HepG2 (cell line): ENCODE results near the gene KIAA0825. TPM values are rescaled to one million over a fixed set of nuclear protein-coding genes. Genes with fewer than 3 reads are reported as not detected.

Source experiments
- ATAC-seq: fragments of 200-7000 bp; cut with Tn5 transposase; 3 replicates; pipeline ENCODE4 v1.9.1; 2020; ENCODE audit warnings: mild to moderate bottlenecking, moderate library complexity
- BruUV-seq: library from RNA; stranded (reverse); fragments of 400-500 nt; replicated peaks from 2 replicates; lab custom pipeline; 2021; lab: Mats Ljungman, UMichigan
- CTCF ChIA-PET: fragments of 300-600 bp; formaldehyde crosslinking; extraction: SDS; loops from one replicate; lab custom pipeline; 2021; ENCODE audit warnings: low total read pairs, inconsistent platforms, low intra/inter-chr PET ratio; lab: Yijun Ruan, JAX
- POLR2A ChIA-PET: fragments of 350-600 bp; sonication (Branson Sonifier 250); formaldehyde crosslinking; loops from one replicate; lab custom pipeline; 2020; ENCODE audit warnings: antibody characterized with exemption, inconsistent platforms; lab: Yijun Ruan, JAX
- DNase-seq: peaks from one replicate; pipeline ENCODE4 v3.0.0-alpha.2; 2015; ENCODE audit warnings: low spot score
- FAIRE-seq: peaks from 3 replicates; lab custom pipeline; 2011; peaks lifted over from hg19 to GRCh38; lab: Jason Lieb, UNC
- H2AFZ ChIP-seq: one replicate; pipeline ENCODE4 v1.6.1; 2011; ENCODE audit warnings: low read length, inconsistent platforms
- H3K27ac ChIP-seq: fragments of 300-600 bp; 3 replicates; pipeline ENCODE4 v1.8.0; 2011; ENCODE audit warnings: mixed run types, mild to moderate bottlenecking, mixed read lengths, low read length, inconsistent platforms; ENCODE audit not compliant: insufficient read depth; ENCODE audit errors: extremely low read length
- H3K27me3 ChIP-seq, 2 experiments: fragments of 200-600 bp in 1 of 2; 2 replicates in 1 of 2; 3 replicates in 1 of 2; pipeline versions ENCODE4 v1.6.0 to v1.8.0; 2011; ENCODE audit warnings: low read length in 2 of 2, mild to moderate bottlenecking in 2 of 2, moderate library complexity in 2 of 2, inconsistent platforms in 1 of 2; ENCODE audit not compliant: insufficient read depth in 2 of 2, control insufficient read depth in 1 of 2
- H3K36me3 ChIP-seq, 2 experiments: fragments of 200-600 bp in 1 of 2; replicated peaks in 1 of 2; 2 replicates in 1 of 2; 3 replicates in 1 of 2; pipeline versions ENCODE4 v1.5.1 to v1.8.0; 2011; ENCODE audit warnings: low read length in 2 of 2, inconsistent platforms in 1 of 2; ENCODE audit not compliant: insufficient read depth in 2 of 2, control insufficient read depth in 1 of 2
- H3K4me1 ChIP-seq: 2 replicates; pipeline ENCODE4 v1.5.1; 2012; ENCODE audit warnings: low read length, inconsistent platforms; ENCODE audit not compliant: insufficient read depth
- H3K4me2 ChIP-seq: 2 replicates; pipeline ENCODE4 v1.6.0; 2011; ENCODE audit warnings: low read depth, low read length, inconsistent platforms
- H3K4me3 ChIP-seq, 3 experiments: fragments of 200-600 bp in 1 of 3; sonication (generic), shearing (Covaris generic) in 1 of 3; replicated peaks in 1 of 3; 2 replicates each; pipeline ENCODE4 v1.5.1; 2011 to 2016; ENCODE audit warnings: low read length in 3 of 3, inconsistent platforms in 2 of 3, low read depth in 2 of 3, mild to moderate bottlenecking in 2 of 3, control low read depth in 1 of 3, mixed read lengths in 1 of 3; ENCODE audit not compliant: insufficient read depth in 1 of 3
- H3K79me2 ChIP-seq: one replicate; pipeline ENCODE4 v1.6.1; 2011; ENCODE audit warnings: low read length, inconsistent platforms; ENCODE audit not compliant: insufficient read depth
- H3K9ac ChIP-seq: 2 replicates; pipeline ENCODE4 v1.6.0; 2011; ENCODE audit warnings: mild to moderate bottlenecking, low read depth, low read length, inconsistent platforms; ENCODE audit not compliant: insufficient read depth
- H3K9me3 ChIP-seq: 2 replicates; pipeline ENCODE4 v1.5.1; 2012; ENCODE audit warnings: mild to moderate bottlenecking, low read length
- H4K20me1 ChIP-seq: 2 replicates; pipeline ENCODE4 v1.6.0; 2011; ENCODE audit warnings: inconsistent platforms, mild to moderate bottlenecking, low read length, moderate library complexity; ENCODE audit not compliant: insufficient read depth
- KDM4B ChIP-seq: sonication (generic); formaldehyde crosslinking; IDR thresholded peaks from 2 replicates; pipeline ENCODE4 v1.4.0; 2020; ENCODE audit warnings: missing genetic modification reagents
- MXI1 ChIP-seq: IDR thresholded peaks from 3 replicates; pipeline ENCODE4 v1.6.1; 2012; ENCODE audit warnings: low read depth, low read length, inconsistent platforms, borderline replicate concordance
- PRMT3 ChIP-seq: sonication (generic); formaldehyde crosslinking; IDR thresholded peaks from 2 replicates; pipeline ENCODE4 v1.8.1; 2022; ENCODE audit warnings: low read depth, mild to moderate bottlenecking, moderate library complexity, missing genetic modification reagents, borderline replicate concordance
- SAFB2 ChIP-seq: sonication (generic); formaldehyde crosslinking; IDR thresholded peaks from 2 replicates; pipeline ENCODE4 v1.5.1; 2020; ENCODE audit warnings: missing genetic modification reagents, low read depth, mild to moderate bottlenecking, borderline replicate concordance
- SNAPC5 ChIP-seq: sonication (generic); formaldehyde crosslinking; IDR thresholded peaks from 2 replicates; pipeline ENCODE4 v1.8.1; 2023; ENCODE audit warnings: mild to moderate bottlenecking, missing genetic modification reagents, borderline replicate concordance
- TARDBP ChIP-seq: sonication (generic); formaldehyde crosslinking; IDR thresholded peaks from 2 replicates; pipeline ENCODE4 v1.8.0; 2022; ENCODE audit warnings: mild to moderate bottlenecking, missing genetic modification reagents
- ZNF136 ChIP-seq: sonication (generic); formaldehyde crosslinking; IDR thresholded peaks from 2 replicates; pipeline ENCODE4 v1.8.1; 2022; ENCODE audit warnings: low read depth, mild to moderate bottlenecking, moderate library complexity, missing genetic modification reagents
- ZNF382 ChIP-seq: sonication (generic); formaldehyde crosslinking; IDR thresholded peaks from 2 replicates; pipeline ENCODE4 v1.5.0; 2020; ENCODE audit warnings: missing genetic modification reagents, mild to moderate bottlenecking, borderline replicate concordance
- ZNF564 ChIP-seq: sonication (generic); formaldehyde crosslinking; IDR thresholded peaks from 2 replicates; pipeline ENCODE4 v1.8.1; 2023; ENCODE audit warnings: mild to moderate bottlenecking, missing genetic modification reagents
- ZNF567 ChIP-seq: sonication (generic); formaldehyde crosslinking; IDR thresholded peaks from 2 replicates; pipeline ENCODE4 v1.8.1; 2023; ENCODE audit warnings: mild to moderate bottlenecking, missing genetic modification reagents, borderline replicate concordance
- ZNF768 ChIP-seq: sonication (generic); formaldehyde crosslinking; IDR thresholded peaks from 2 replicates; pipeline ENCODE4 v1.4.0; 2020; ENCODE audit warnings: missing genetic modification reagents
- ZSCAN21 ChIP-seq: sonication (generic); formaldehyde crosslinking; IDR thresholded peaks from 2 replicates; pipeline ENCODE4 v1.8.0; 2022; ENCODE audit warnings: mild to moderate bottlenecking, missing genetic modification reagents, moderate library complexity, borderline replicate concordance
- ZSCAN25 ChIP-seq: sonication (generic); formaldehyde crosslinking; IDR thresholded peaks from 2 replicates; pipeline ENCODE4 v1.8.0; 2022; ENCODE audit warnings: mild to moderate bottlenecking, missing genetic modification reagents
- WGBS: methylation state at CpG from one replicate; pipeline ENCODE4 v1.1.6; 2017; ENCODE audit warnings: low lambda C conversion rate; 5-methylcytosine and 5-hydroxymethylcytosine counted together
- in situ Hi-C: cut with HindIII; loops from 2 replicates; pipeline ENCODE4 v1.10.0; 2017; ENCODE audit warnings: low pct_unique_long_range_greater_than_20kb; ENCODE audit not compliant: extremely low pct_ligation_motif_present
- intact Hi-C: fragments of 100-400 bp; cut with micrococcal nuclease; formaldehyde crosslinking; loops from one replicate; pipeline ENCODE4 v1.10.0; 2022; ENCODE audit not compliant: unreplicated experiment
- polyA plus RNA-seq, 8 experiments: library from polyadenylated mRNA; depleted of rRNA in 3 of 8; stranded (reverse) in 7 of 8; unstranded in 1 of 8; fragments of >200 nt; fragmentation: Illumina TruSeq in 4 of 8; extraction: Trizol in 4 of 8; gene quantifications; 2 replicates each; pipeline versions ENCODE4 v1.2.1 to v1.2.3, GENCODE V29; 2011 to 2016; ENCODE audit warnings: low read depth in 4 of 8, missing spikeins in 1 of 8, mixed read lengths in 1 of 8; ENCODE audit not compliant: insufficient read depth in 1 of 8
- total RNA-seq, 5 experiments: library from RNA; depleted of rRNA; stranded (reverse); fragments of >200 nt; fragmentation: Illumina TruSeq; extraction: Trizol; gene quantifications; 2 replicates each; pipeline ENCODE4 v1.2.3, GENCODE V29; 2016; ENCODE audit warnings: low read depth in 1 of 5

KIAA0825 gene
- total and polyA plus RNA-seq, 2 of the 13 experiments (the other 11 are each of a cell fraction or from before 2014, with no cell fraction given): 0.05 to 0.51 TPM

- Histone ChIP-seq H3K79me2 (no peaks in the 10 kb centered on the region), H3K4me1 (0 out of 2 replicates have a peak, but pooled peaks cover 6% of the 10 kb centered on the region), H3K36me3 (no peaks in the 10 kb centered on the region), H3K9ac (no peak overlapping the region), H3K4me2 (no peak overlapping the region), H3K27ac (no peak overlapping the region), H2AFZ (no peak overlapping the region), H3K9me3 (no peaks in the 10 kb centered on the region), H3K27me3 (no peaks in the 10 kb centered on the region; a peak in 1 of 5 replicates), H3K4me3 (no peak overlapping the region), H4K20me1 (no peaks in the 10 kb centered on the region; the same call in 1 of the 2 replicates)
- WGBS: 0% methylated on average over 2 of the region's 2 CpGs
- ChIA-PET CTCF (no interaction called here), POLR2A (no interaction called here)
- DNase-seq: no peak
- in situ Hi-C loops (no loop called here), intact Hi-C loops (no loop called here)
- no peak for FAIRE-seq
- no TSS peak for BruUV-seq
- no peak for TF ChIP-seq ZNF567 (CRISPR knock-in tag)
- TF ChIP-seq ZNF564 (CRISPR knock-in tag): no peak
- no peak for TF ChIP-seq ZSCAN21
- no peak for TF ChIP-seq SNAPC5 (CRISPR knock-in tag)
- TF ChIP-seq ZNF136 (CRISPR knock-in tag): no peak
- no peak for TF ChIP-seq ZNF382 (CRISPR knock-in tag)
- TF ChIP-seq ZNF768 (CRISPR knock-in tag): no peak
- TF ChIP-seq ZSCAN25 (CRISPR knock-in tag): no peak
- no peak for TF ChIP-seq KDM4B (CRISPR knock-in tag)
- no peak for TF ChIP-seq SAFB2 (CRISPR knock-in tag)
- no peak for TF ChIP-seq TARDBP (CRISPR knock-in tag)
- no peak for TF ChIP-seq MXI1
- no peak for TF ChIP-seq PRMT3 (CRISPR knock-in tag)
- no peak for ATAC-seq
Observed at GRCh38 chr5:94154672-94155071, 463.7 kb downstream of the KIAA0825 start.
